Liver (tissue), 9 donors: ENCODE measurements around the gene ZFYVE19. TPM values are rescaled to one million over a fixed set of nuclear protein-coding genes. Genes with fewer than 3 reads are reported as not detected.
A peak's percentile ranks its signal among the peaks of the same experiment; 100 is the strongest.

ENCODE experiments used
- DNase-seq: peaks from one replicate; pipeline ENCODE4 v3.0.0-alpha.2; 2017; ENCODE audit warnings: low spot score
- H3K27ac ChIP-seq, 2 donors: one replicate each; pipeline ENCODE4 v1.7.0; 2013; ENCODE audit warnings: inconsistent platforms in 2 of 2, low read length in 2 of 2, control low read depth in 1 of 2, low read depth in 1 of 2, mild to moderate bottlenecking in 1 of 2
- H3K27me3 ChIP-seq, 4 donors: one replicate each; pipeline versions ENCODE4 v1.6.1 to v1.7.0; 2013; ENCODE audit warnings: low read length in 3 of 4, inconsistent platforms in 1 of 4, mild to moderate bottlenecking in 1 of 4, moderate library complexity in 1 of 4; ENCODE audit not compliant: control insufficient read depth in 4 of 4, insufficient read depth in 4 of 4
- H3K36me3 ChIP-seq, 4 donors: one replicate each; pipeline versions ENCODE4 v1.6.1 to v1.7.0; 2013; ENCODE audit warnings: low read length in 3 of 4, mild to moderate bottlenecking in 3 of 4, low read depth in 1 of 4, moderate library complexity in 1 of 4; ENCODE audit not compliant: control insufficient read depth in 4 of 4, insufficient read depth in 3 of 4
- H3K4me1 ChIP-seq, 4 donors: one replicate each; pipeline versions ENCODE4 v1.6.1 to v1.7.0; 2013; ENCODE audit warnings: low read length in 3 of 4, mild to moderate bottlenecking in 3 of 4, moderate library complexity in 1 of 4; ENCODE audit not compliant: control insufficient read depth in 4 of 4, insufficient read depth in 4 of 4
- H3K4me3 ChIP-seq, 3 donors: one replicate each; pipeline versions ENCODE4 v1.6.1 to v1.7.0; 2013; ENCODE audit warnings: low read length in 3 of 3, control low read depth in 1 of 3, low read depth in 1 of 3, mild to moderate bottlenecking in 1 of 3
- H3K9ac ChIP-seq, 2 donors: one replicate each; pipeline ENCODE4 v1.7.0; 2013; ENCODE audit warnings: low read length in 2 of 2, mild to moderate bottlenecking in 2 of 2, moderate library complexity in 2 of 2, control low read depth in 1 of 2, low read depth in 1 of 2
- H3K9me3 ChIP-seq, 4 donors: one replicate each; pipeline versions ENCODE4 v1.6.1 to v1.7.0; 2013; ENCODE audit warnings: low read length in 3 of 4; ENCODE audit not compliant: control insufficient read depth in 4 of 4
- EGR1 ChIP-seq, 2 donors: IDR thresholded peaks; 2 replicates each; pipeline ENCODE4 v1.6.1; 2016 to 2018; ENCODE audit warnings: antibody characterized with exemption in 2 of 2, low read depth in 2 of 2
- FOXA1 ChIP-seq: IDR thresholded peaks from 2 replicates; pipeline ENCODE4 v1.6.1; 2016; ENCODE audit warnings: antibody characterized with exemption
- FOXA2 ChIP-seq: IDR thresholded peaks from 2 replicates; pipeline ENCODE4 v1.6.1; 2016; ENCODE audit warnings: antibody characterized with exemption
- GABPA ChIP-seq, 2 donors: IDR thresholded peaks in 1 of 2; conservative IDR thresholded peaks in 1 of 2; 2 replicates each; pipeline ENCODE4 v1.6.1; 2016; ENCODE audit warnings: antibody characterized with exemption in 2 of 2, mild to moderate bottlenecking in 1 of 2, moderate library complexity in 1 of 2
- HNF4A ChIP-seq, 2 donors: conservative IDR thresholded peaks; 2 replicates each; pipeline ENCODE4 v1.6.1; 2016; ENCODE audit warnings: antibody characterized with exemption in 2 of 2, mild to moderate bottlenecking in 2 of 2
- HNF4G ChIP-seq: IDR thresholded peaks from 2 replicates; pipeline ENCODE4 v1.6.1; 2016; ENCODE audit warnings: antibody characterized with exemption
- JUND ChIP-seq, 2 donors: IDR thresholded peaks; 2 replicates each; pipeline ENCODE4 v1.6.1; 2016; ENCODE audit warnings: antibody characterized with exemption in 2 of 2
- NR2F2 ChIP-seq: IDR thresholded peaks from 2 replicates; pipeline ENCODE4 v1.6.1; 2016; ENCODE audit warnings: antibody characterized with exemption
- RAD21 ChIP-seq, 2 donors: IDR thresholded peaks; 2 replicates each; pipeline ENCODE4 v1.6.1; 2016; ENCODE audit warnings: antibody characterized with exemption in 2 of 2, mild to moderate bottlenecking in 2 of 2
- REST ChIP-seq: IDR thresholded peaks from 2 replicates; pipeline ENCODE4 v1.6.1; 2016; ENCODE audit warnings: antibody characterized with exemption, mild to moderate bottlenecking
- RXRA ChIP-seq, 2 donors: IDR thresholded peaks; 2 replicates each; pipeline ENCODE4 v1.6.1; 2017 to 2018; ENCODE audit warnings: antibody characterized with exemption in 2 of 2, mild to moderate bottlenecking in 1 of 2
- SP1 ChIP-seq: IDR thresholded peaks from 2 replicates; pipeline ENCODE4 v1.6.1; 2018; ENCODE audit warnings: antibody characterized with exemption, mild to moderate bottlenecking
- TAF1 ChIP-seq: conservative IDR thresholded peaks from 2 replicates; pipeline ENCODE4 v1.6.1; 2016; ENCODE audit warnings: antibody characterized with exemption, mild to moderate bottlenecking
- YY1 ChIP-seq: IDR thresholded peaks from 2 replicates; pipeline ENCODE4 v1.6.1; 2016; ENCODE audit warnings: antibody characterized with exemption, mild to moderate bottlenecking
- ZBTB33 ChIP-seq: IDR thresholded peaks from 2 replicates; pipeline ENCODE4 v1.6.1; 2016; ENCODE audit warnings: antibody characterized with exemption
- WGBS: extraction: QIAGEN DNeasy Blood & Tissue Kit; methylation state at CpG from one replicate; pipeline ENCODE4 v1.1.7; 2013; 5-methylcytosine and 5-hydroxymethylcytosine counted together
- polyA plus RNA-seq, 2 donors: library from polyadenylated mRNA; stranded (reverse) in 1 of 2; unstranded in 1 of 2; fragments of 200-250 nt in 1 of 2; fragments of >200 nt in 1 of 2; fragmentation: Nextera tagmentation in 1 of 2; extraction: Ambion mirVana in 1 of 2; gene quantifications; one replicate each; pipeline versions ENCODE4 v1.2.1 to v1.2.3, GENCODE V29; 2013 to 2015
- total RNA-seq, 2 donors: library from RNA; depleted of rRNA; stranded (reverse); fragments of >200 nt; gene quantifications; one replicate each; pipeline ENCODE4 v1.2.3, GENCODE V29; 2014
- TF ChIP-seq, protein P1 (sequence below): fragments of 150-350 bp; IDR thresholded peaks from 2 replicates; pipeline ENCODE4 v1.5.1; 2017; ENCODE audit warnings: improper control_type of control experiment, low read depth, low read length; ENCODE audit not compliant: missing input control
- TF ChIP-seq, protein P2 (sequence below): IDR thresholded peaks from 2 replicates; pipeline ENCODE4 v1.6.1; 2016; ENCODE audit warnings: antibody characterized with exemption
- TF ChIP-seq, protein P3 (sequence below): IDR thresholded peaks from 2 replicates; pipeline ENCODE4 v1.6.1; 2016; ENCODE audit warnings: antibody characterized with exemption
- donor health status: healthy.
- donor health status: healthy.
- donor health status: healthy.
- donor health status: healthy.
- donor health status: healthy.

ZFYVE19 gene
- total and polyA plus RNA-seq, 4 donors = 10.4 to 41.2 (median 19.7) TPM

DNA sequence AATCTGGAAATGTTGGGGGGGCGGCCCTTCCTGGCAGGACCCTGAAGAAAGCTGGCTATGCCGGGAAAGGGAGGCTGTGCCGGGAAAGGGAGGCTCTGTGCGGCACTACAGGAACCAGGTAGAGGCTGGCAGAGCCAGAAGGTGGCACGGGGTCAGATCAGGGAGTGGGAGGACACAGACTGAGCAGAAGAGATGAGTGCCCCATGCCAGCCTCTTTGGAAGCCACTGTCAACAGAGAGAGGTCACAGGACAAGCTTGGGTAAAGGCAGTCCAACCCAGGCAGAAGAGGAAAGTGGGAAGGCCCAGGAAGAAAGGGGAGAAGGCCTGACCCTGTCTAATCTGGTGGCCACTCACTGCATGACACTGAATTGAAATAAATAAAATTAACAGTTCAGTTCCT is 35.6 kb upstream of the ZFYVE19 start:
- DNase-seq = no peak
- H3K27ac ChIP-seq = peak overlapping the region; percentile 56 to 71
- H3K36me3 ChIP-seq = peaks cover 0 to 38% (median 17%) of the 10 kb centered on the region in 4 donors
- 46% methylated on average over 5 of the region's 5 CpGs for WGBS
- TF ChIP-seq ZBTB33 = no peak
- peak; percentile 87 for TF ChIP-seq FOXA2
- TF ChIP-seq, protein P1, sequence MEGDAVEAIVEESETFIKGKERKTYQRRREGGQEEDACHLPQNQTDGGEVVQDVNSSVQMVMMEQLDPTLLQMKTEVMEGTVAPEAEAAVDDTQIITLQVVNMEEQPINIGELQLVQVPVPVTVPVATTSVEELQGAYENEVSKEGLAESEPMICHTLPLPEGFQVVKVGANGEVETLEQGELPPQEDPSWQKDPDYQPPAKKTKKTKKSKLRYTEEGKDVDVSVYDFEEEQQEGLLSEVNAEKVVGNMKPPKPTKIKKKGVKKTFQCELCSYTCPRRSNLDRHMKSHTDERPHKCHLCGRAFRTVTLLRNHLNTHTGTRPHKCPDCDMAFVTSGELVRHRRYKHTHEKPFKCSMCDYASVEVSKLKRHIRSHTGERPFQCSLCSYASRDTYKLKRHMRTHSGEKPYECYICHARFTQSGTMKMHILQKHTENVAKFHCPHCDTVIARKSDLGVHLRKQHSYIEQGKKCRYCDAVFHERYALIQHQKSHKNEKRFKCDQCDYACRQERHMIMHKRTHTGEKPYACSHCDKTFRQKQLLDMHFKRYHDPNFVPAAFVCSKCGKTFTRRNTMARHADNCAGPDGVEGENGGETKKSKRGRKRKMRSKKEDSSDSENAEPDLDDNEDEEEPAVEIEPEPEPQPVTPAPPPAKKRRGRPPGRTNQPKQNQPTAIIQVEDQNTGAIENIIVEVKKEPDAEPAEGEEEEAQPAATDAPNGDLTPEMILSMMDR = peak; percentile 10
- TF ChIP-seq REST = peak; percentile 43
- TF ChIP-seq HNF4A (conservative IDR thresholded peaks at IDR 0.05) = peak; percentile 71 to 72
- TF ChIP-seq, protein P2, sequence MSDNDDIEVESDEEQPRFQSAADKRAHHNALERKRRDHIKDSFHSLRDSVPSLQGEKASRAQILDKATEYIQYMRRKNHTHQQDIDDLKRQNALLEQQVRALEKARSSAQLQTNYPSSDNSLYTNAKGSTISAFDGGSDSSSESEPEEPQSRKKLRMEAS = no peak
- TF ChIP-seq EGR1 (IDR thresholded peaks at IDR 0.05; ENCODE audit: low read depth in 2 of 2) = peak in 1 of 2 donors; percentile 45
- peak; percentile 84 to 92 for TF ChIP-seq RXRA (IDR thresholded peaks at IDR 0.05)
- no peak for TF ChIP-seq HNF4G
- TF ChIP-seq SP1 = peak; percentile 68
- TF ChIP-seq, protein P3, sequence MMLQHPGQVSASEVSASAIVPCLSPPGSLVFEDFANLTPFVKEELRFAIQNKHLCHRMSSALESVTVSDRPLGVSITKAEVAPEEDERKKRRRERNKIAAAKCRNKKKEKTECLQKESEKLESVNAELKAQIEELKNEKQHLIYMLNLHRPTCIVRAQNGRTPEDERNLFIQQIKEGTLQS = no peak
- TF ChIP-seq YY1 = peak; percentile 70
- TF ChIP-seq NR2F2 = peak; percentile 34
- peak in 1 of 2 donors; percentile 46 for TF ChIP-seq RAD21 (IDR thresholded peaks at IDR 0.05)
- TF ChIP-seq FOXA1 = peak; percentile 72
- H3K9ac ChIP-seq = no peak overlapping the region
- H3K27me3 ChIP-seq = no peaks in the 10 kb centered on the region
- H3K9me3 ChIP-seq = no peaks in the 10 kb centered on the region
- H3K4me3 ChIP-seq = no peak overlapping the region
- H3K4me1 ChIP-seq = peaks cover 4 to 57% (median 34%) of the 10 kb centered on the region in 4 donors

GRCh38 chr15:40772014-40772413 is 34.9 kb upstream of the ZFYVE19 start:
- Histone ChIP-seq H3K4me3 (no peak overlapping the region), H3K9ac (no peak overlapping the region), H3K9me3 (no peaks in the 10 kb centered on the region), H3K27ac (peak overlapping the region; percentile 33 to 37), H3K36me3 (peaks cover 0 to 33% (median 14%) of the 10 kb centered on the region in 4 donors), H3K4me1 (peaks cover 4 to 61% (median 38%) of the 10 kb centered on the region in 4 donors), H3K27me3 (no peaks in the 10 kb centered on the region)
- no peak for DNase-seq
- WGBS = 95% methylated on average over 13 of the region's 13 CpGs
- TF ChIP-seq, protein P1 = no peak
- TF ChIP-seq TAF1 = no peak
- TF ChIP-seq FOXA1 = no peak
- TF ChIP-seq, protein P3 = no peak
- TF ChIP-seq JUND (IDR thresholded peaks at IDR 0.05) = no peak
- TF ChIP-seq RAD21 (IDR thresholded peaks at IDR 0.05) = no peak
- TF ChIP-seq GABPA (IDR thresholded peaks at IDR 0.05 in 1 of 2, conservative IDR thresholded peaks at IDR 0.05 in 1 of 2) = no peak
- TF ChIP-seq ZBTB33 = no peak
